ENCODE results near the gene CDH23. TPM values are rescaled to one million over a fixed set of nuclear protein-coding genes. Genes with fewer than 3 reads are reported as not detected.

Gene CDH23
- total RNA-seq, 2 experiments from 2014 or later, result 3.7 to 5.3 TPM

DNA sequence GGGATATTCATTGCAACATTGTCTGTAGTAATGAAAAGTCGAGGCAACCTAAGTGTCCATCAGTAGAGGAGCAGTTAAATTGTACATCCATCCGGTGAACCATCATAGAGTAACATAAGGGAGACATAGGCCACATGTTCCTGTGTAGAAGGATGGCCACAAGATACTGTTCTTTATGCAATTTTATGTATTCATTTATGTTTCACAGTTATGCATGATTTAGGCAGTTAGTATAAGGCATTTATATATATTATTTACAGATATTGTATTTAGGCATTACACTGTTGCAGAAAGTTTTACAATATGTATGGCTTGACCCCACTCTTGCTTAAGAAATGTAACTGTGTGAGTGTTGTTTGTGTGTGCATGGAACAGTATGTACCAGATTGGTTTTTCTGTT is 36.0 kb upstream of the CDH23 start:
- no peaks in the 10 kb centered on the region for H3K27me3 Mint-ChIP-seq
- H3K4me1 Mint-ChIP-seq, result no peaks in the 10 kb centered on the region
- no peak overlapping the region for H3K27ac Mint-ChIP-seq
- no peak for ATAC-seq (ENCODE audit: low read depth)
- POLR2A ChIA-PET, result no interaction called here
- DNase-seq, result no peak
- no peaks in the 10 kb centered on the region for H3K9me3 Mint-ChIP-seq
- H3K36me3 Mint-ChIP-seq, result no peaks in the 10 kb centered on the region
- no peak overlapping the region for H3K4me3 Mint-ChIP-seq

GRCh38 chr10:71361581-71361980 is 35.1 kb upstream of the CDH23 start:
- ATAC-seq (ENCODE audit: low read depth) (no peak), DNase-seq (no peak)
- Mint-ChIP-seq H3K36me3 (no peaks in the 10 kb centered on the region), H3K27me3 (no peaks in the 10 kb centered on the region), H3K27ac (no peak overlapping the region), H3K4me1 (no peaks in the 10 kb centered on the region), H3K4me3 (no peak overlapping the region), H3K9me3 (no peaks in the 10 kb centered on the region)
- POLR2A ChIA-PET, result no interaction called here

DNA sequence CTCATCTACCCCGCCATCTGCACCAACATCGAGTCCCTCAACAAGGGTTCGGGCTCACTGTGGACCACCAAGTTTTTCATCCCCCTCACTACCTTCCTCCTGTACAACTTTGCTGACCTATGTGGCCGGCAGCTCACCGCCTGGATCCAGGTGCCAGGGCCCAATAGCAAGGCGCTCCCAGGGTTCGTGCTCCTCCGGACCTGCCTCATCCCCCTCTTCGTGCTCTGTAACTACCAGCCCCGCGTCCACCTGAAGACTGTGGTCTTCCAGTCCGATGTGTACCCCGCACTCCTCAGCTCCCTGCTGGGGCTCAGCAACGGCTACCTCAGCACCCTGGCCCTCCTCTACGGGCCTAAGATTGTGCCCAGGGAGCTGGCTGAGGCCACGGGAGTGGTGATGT is 34.6 kb upstream of the CDH23 start:
- Mint-ChIP-seq H3K27me3 (no peaks in the 10 kb centered on the region), H3K27ac (no peak overlapping the region), H3K36me3 (no peaks in the 10 kb centered on the region), H3K4me1 (peaks cover 3% of the 10 kb centered on the region), H3K4me3 (no peak overlapping the region), H3K9me3 (no peaks in the 10 kb centered on the region)
- DNase-seq (no peak), ATAC-seq (ENCODE audit: low read depth) (no peak)
- POLR2A ChIA-PET, result no interaction called here

- DNase-seq (no peak), ATAC-seq (ENCODE audit: low read depth) (no peak)
- Mint-ChIP-seq H3K27ac (no peak overlapping the region), H3K4me1 (peaks cover 5% of the 10 kb centered on the region), H3K27me3 (no peaks in the 10 kb centered on the region), H3K36me3 (no peaks in the 10 kb centered on the region), H3K4me3 (no peak overlapping the region), H3K9me3 (no peaks in the 10 kb centered on the region)
- POLR2A ChIA-PET, result no interaction called here
Observed at GRCh38 chr10:71363936-71364335, 32.8 kb upstream of the CDH23 start.

DNA sequence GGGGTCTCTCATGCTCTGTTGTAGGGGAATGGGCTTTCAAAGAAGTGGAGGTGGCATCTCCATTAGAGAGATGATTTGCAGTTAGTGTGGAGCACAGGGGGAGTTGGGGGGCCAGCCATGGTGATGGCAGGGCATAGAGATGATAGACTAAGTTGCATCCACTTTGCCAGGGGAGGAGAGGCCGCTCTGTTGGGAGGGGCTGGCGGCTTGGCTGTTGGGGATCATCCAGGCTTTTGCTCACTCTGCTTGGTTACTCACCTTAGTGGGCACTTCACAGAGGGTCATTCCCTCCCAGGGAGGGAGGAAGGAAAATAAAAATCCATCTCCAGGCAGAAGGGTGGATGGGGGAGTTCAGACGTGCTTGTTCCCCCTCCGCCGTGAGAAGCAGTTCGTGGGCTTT is 31.4 kb upstream of the CDH23 start:
- ATAC-seq (ENCODE audit: low read depth), result no peak
- H3K4me1 Mint-ChIP-seq, result peaks cover 5% of the 10 kb centered on the region
- H3K36me3 Mint-ChIP-seq, result no peaks in the 10 kb centered on the region
- H3K4me3 Mint-ChIP-seq, result no peak overlapping the region
- H3K27me3 Mint-ChIP-seq, result no peaks in the 10 kb centered on the region
- no peak overlapping the region for H3K27ac Mint-ChIP-seq
- DNase-seq, result no peak
- no peaks in the 10 kb centered on the region for H3K9me3 Mint-ChIP-seq
- POLR2A ChIA-PET, result no interaction called here

DNA sequence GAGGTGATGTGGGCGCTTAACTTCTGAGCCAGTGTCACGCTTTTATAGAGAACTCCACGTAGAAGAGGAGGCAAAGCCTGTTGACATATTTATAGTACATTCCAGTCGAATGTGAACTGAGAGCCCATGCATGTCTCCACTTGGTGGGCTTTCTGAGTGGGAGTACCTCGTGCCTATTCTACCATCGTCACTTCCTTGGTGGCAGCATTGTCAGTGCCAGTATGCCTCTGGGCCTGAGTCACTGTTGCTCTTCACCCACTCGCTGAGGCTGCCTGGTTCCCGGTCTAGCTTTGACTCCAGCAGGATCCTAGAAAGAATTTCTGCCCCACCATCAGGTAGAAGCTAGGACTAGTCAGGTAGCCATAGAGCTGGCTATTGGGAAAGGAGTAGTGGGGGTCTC is 30.0 kb upstream of the CDH23 start:
- Mint-ChIP-seq H3K9me3 (no peaks in the 10 kb centered on the region), H3K27ac (no peak overlapping the region), H3K4me1 (peaks cover 5% of the 10 kb centered on the region), H3K27me3 (peaks cover 5% of the 10 kb centered on the region), H3K36me3 (no peaks in the 10 kb centered on the region), H3K4me3 (no peak overlapping the region)
- DNase-seq (no peak), ATAC-seq (ENCODE audit: low read depth) (no peak)
- POLR2A ChIA-PET, result no interaction called here

DNA sequence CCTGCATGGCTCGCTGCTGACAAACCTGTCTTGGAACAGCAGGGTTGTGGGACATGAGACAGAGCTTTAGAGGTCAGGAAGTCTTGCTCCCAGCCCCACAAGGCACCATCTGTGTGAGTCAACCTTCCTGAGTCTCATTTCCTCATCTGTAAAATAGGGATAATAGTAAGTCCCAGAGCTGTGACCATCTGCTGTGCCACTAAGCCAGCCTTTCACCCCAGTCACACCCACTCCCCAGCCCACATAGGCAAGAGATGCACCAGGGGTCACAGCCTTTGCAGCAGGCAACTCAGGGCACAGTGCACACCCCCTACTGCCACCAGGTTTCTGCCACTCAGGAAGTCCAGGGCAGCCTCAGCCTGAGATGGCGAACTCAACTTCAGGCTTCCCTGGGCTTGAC is 29.4 kb upstream of the CDH23 start:
- Mint-ChIP-seq H3K4me3 (no peak overlapping the region), H3K27me3 (peaks cover 6% of the 10 kb centered on the region), H3K9me3 (no peaks in the 10 kb centered on the region), H3K4me1 (peaks cover 6% of the 10 kb centered on the region), H3K36me3 (no peaks in the 10 kb centered on the region), H3K27ac (no peak overlapping the region)
- DNase-seq (no peak), ATAC-seq (ENCODE audit: low read depth) (no peak)
- POLR2A ChIA-PET, result no interaction called here

- ATAC-seq (ENCODE audit: low read depth) (no peak), DNase-seq (no peak)
- Mint-ChIP-seq H3K27ac (no peak overlapping the region), H3K4me3 (no peak overlapping the region), H3K36me3 (no peaks in the 10 kb centered on the region), H3K9me3 (no peaks in the 10 kb centered on the region), H3K4me1 (peaks cover 6% of the 10 kb centered on the region), H3K27me3 (peaks cover 6% of the 10 kb centered on the region)
- POLR2A ChIA-PET, result no interaction called here
Observed at GRCh38 chr10:71368176-71368575, 28.5 kb upstream of the CDH23 start.

DNA sequence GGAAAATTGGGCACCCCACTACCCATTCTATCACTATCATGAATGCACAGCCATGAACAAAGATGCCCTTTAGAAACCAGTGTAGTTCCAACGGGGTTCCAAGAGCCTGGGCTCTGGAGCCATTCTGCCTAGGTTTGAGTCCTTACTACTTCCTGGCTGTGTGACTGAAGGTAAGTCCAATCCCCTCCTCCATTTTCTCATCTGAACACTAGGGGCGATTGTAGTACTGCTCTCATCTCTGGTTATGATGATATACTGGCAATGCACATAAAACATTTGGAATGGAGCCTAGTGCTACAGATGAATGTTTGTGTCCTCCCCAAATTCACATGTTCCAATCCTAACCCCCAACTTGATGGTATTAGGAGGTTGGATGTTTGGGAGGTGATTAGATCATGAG is 28.1 kb upstream of the CDH23 start:
- no peak overlapping the region for H3K4me3 Mint-ChIP-seq
- no peak overlapping the region for H3K27ac Mint-ChIP-seq
- ATAC-seq (ENCODE audit: low read depth) (no peak), DNase-seq (no peak)
- H3K27me3 Mint-ChIP-seq, result peaks cover 6% of the 10 kb centered on the region
- POLR2A ChIA-PET, result no interaction called here
- H3K9me3 Mint-ChIP-seq, result no peaks in the 10 kb centered on the region
- peaks cover 6% of the 10 kb centered on the region for H3K4me1 Mint-ChIP-seq
- no peaks in the 10 kb centered on the region for H3K36me3 Mint-ChIP-seq

- POLR2A ChIA-PET, result no interaction called here
- DNase-seq, result no peak
- Mint-ChIP-seq H3K4me1 (peaks cover 6% of the 10 kb centered on the region), H3K36me3 (no peaks in the 10 kb centered on the region), H3K9me3 (no peaks in the 10 kb centered on the region), H3K27ac (no peak overlapping the region), H3K4me3 (no peak overlapping the region), H3K27me3 (peaks cover 6% of the 10 kb centered on the region)
- ATAC-seq (ENCODE audit: low read depth), result no peak
Observed at GRCh38 chr10:71369602-71370001, 27.1 kb upstream of the CDH23 start.

DNA sequence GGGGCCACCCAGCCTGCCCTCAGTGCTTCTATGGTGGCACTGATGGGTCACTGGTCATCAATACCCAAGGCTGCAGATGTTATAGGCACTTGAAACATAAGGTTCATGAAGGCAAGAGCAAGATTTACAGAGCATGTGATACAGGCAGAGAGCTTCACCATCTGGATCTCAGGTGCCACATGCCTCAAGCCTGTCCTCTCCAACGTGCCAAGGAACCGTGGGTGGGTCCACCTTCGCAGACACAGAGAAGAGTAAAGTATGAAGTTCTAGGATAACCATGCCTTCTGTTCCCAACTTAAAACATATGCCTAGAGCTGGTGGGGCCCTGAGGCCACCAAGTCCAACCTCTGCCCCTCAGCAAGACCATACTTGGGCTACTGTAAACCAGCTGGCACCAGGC is 26.7 kb upstream of the CDH23 start:
- DNase-seq, result no peak
- peaks cover 6% of the 10 kb centered on the region for H3K4me1 Mint-ChIP-seq
- no peak overlapping the region for H3K4me3 Mint-ChIP-seq
- no peak for ATAC-seq (ENCODE audit: low read depth)
- peaks cover 6% of the 10 kb centered on the region for H3K27me3 Mint-ChIP-seq
- no peaks in the 10 kb centered on the region for H3K9me3 Mint-ChIP-seq
- no peaks in the 10 kb centered on the region for H3K36me3 Mint-ChIP-seq
- POLR2A ChIA-PET, result no interaction called here
- no peak overlapping the region for H3K27ac Mint-ChIP-seq

DNA sequence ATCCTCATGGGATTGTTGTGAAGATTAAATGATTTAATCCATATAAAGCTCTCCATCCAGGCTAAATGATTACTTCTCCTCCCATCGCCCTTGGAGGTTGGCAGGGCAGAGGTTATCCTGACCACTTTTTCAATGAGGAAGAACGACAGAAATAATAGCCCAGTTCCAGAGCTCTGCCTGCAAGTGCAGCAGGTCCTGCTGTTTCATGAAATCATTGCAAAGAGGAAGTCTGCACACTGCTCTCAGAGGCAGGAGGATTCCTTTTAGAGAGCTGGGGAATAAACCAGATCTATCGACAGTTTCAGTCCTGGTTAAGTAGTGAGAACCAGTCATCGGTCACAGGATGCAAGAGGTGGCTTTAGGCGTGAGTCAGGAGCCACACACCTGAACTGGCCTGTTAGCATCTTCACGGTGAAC is 25.0 kb upstream of the CDH23 start:
- Mint-ChIP-seq H3K9me3 (no peaks in the 10 kb centered on the region), H3K4me1 (peaks cover 10% of the 10 kb centered on the region), H3K36me3 (no peaks in the 10 kb centered on the region), H3K4me3 (no peak overlapping the region), H3K27ac (no peak overlapping the region), H3K27me3 (peaks cover 6% of the 10 kb centered on the region)
- ATAC-seq (ENCODE audit: low read depth), result no peak
- POLR2A ChIA-PET, result no interaction called here
- DNase-seq, result no peak

- Mint-ChIP-seq H3K27ac (no peak overlapping the region), H3K4me1 (peaks cover 10% of the 10 kb centered on the region), H3K27me3 (peaks cover 6% of the 10 kb centered on the region), H3K9me3 (no peaks in the 10 kb centered on the region), H3K36me3 (no peaks in the 10 kb centered on the region), H3K4me3 (no peak overlapping the region)
- no peak for ATAC-seq (ENCODE audit: low read depth)
- POLR2A ChIA-PET, result no interaction called here
- no peak for DNase-seq
Observed at GRCh38 chr10:71372882-71373495, 23.7 kb upstream of the CDH23 start.

DNA sequence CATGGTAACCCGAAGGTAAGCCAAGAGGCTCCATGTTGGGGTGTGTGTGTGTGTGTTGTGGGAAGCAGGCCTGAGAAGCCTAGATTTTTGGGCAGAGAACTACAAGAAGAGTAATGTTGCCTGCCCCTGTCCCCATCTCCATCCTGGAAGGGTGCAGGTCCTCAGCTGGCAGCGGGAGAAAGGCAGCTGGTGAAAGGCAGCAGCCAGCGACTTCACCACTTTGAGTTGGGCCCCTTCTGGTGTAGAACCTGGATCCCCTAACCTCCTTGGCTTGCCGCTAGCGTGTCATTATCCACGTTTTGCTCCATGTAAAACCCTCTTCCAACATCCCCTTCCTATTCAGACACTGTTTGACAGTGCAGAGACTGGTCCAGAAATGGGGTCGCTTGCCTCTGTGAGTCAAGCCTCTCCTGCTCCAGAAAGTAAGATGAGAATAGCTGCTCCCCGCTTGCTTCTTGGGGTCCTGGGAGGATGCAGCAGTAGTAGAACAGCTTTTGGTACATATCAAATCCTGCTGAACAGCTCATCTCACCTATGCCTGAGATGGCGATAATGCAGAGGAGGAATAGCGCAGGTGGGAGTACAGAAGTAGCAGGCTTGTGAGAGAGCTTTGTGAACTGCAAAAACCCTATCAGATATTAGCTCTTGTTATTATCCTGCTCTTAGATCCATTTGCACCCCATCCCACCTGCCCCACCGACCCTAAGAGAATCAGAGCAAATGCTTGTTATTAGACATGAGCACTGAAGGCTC is 22.1 kb upstream of the CDH23 start:
- ATAC-seq (ENCODE audit: low read depth), result no peak
- no peaks in the 10 kb centered on the region for H3K9me3 Mint-ChIP-seq
- DNase-seq, result no peak
- POLR2A ChIA-PET, result no interaction called here
- H3K27ac Mint-ChIP-seq, result no peak overlapping the region
- H3K4me3 Mint-ChIP-seq, result no peak overlapping the region
- peaks cover 10% of the 10 kb centered on the region for H3K4me1 Mint-ChIP-seq
- H3K36me3 Mint-ChIP-seq, result no peaks in the 10 kb centered on the region
- H3K27me3 Mint-ChIP-seq, result peaks cover 6% of the 10 kb centered on the region

Data from activated naive CD8-positive, alpha-beta T cell treated with anti-CD3 and anti-CD28 coated beads, Interleukin-2, amount 10 ng/mL, durations not matched to agents 7 days and 5 days (primary cell).